ENCODE data around the gene PLPP7. TPM values are rescaled to one million over a fixed set of nuclear protein-coding genes. Genes with fewer than 3 reads are reported as not detected.

PLPP7 gene
- total RNA-seq, 1 donor from 2014 or later: 11.8 TPM

DNA sequence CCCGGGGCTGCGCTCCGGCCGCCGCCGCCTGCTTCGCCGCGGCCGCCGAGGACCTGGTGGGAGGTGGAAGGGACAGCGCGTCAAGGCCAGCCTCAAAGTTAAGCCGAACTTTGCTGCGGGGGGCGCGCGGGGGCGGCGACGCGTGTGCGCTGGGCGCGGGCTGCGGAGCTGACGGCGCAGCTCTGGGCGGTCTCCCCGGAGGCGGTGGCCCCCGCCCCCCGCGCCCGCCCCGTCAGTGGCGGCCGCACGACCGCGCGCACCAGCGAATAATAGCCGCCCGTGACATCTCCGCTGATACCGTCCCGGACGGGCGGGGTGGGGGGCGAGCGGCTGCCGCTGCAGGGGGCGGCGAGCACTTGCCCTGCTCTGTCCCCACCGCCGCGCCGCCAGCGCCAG lies 12.6 kb upstream of the PLPP7 start:
- H3K36me3 ChIP-seq: no peaks in the 10 kb centered on the region
- H3K4me3 ChIP-seq: peak overlapping the region; percentile 64 to 71
- no peaks in the 10 kb centered on the region for H3K27me3 ChIP-seq
- no peak for DNase-seq (ENCODE audit: extremely low spot score in 2 of 2)
- no peaks in the 10 kb centered on the region for H3K4me1 ChIP-seq
- H3K27ac ChIP-seq: peak overlapping the region; percentile 58
- H3K9me3 ChIP-seq: no peaks in the 10 kb centered on the region
- intact Hi-C loops (cut with DNase I): no loop called here
- TF ChIP-seq POLR2A (IDR thresholded peaks at IDR 0.05): no peak
- TF ChIP-seq, protein P1, sequence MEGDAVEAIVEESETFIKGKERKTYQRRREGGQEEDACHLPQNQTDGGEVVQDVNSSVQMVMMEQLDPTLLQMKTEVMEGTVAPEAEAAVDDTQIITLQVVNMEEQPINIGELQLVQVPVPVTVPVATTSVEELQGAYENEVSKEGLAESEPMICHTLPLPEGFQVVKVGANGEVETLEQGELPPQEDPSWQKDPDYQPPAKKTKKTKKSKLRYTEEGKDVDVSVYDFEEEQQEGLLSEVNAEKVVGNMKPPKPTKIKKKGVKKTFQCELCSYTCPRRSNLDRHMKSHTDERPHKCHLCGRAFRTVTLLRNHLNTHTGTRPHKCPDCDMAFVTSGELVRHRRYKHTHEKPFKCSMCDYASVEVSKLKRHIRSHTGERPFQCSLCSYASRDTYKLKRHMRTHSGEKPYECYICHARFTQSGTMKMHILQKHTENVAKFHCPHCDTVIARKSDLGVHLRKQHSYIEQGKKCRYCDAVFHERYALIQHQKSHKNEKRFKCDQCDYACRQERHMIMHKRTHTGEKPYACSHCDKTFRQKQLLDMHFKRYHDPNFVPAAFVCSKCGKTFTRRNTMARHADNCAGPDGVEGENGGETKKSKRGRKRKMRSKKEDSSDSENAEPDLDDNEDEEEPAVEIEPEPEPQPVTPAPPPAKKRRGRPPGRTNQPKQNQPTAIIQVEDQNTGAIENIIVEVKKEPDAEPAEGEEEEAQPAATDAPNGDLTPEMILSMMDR (IDR thresholded peaks at IDR 0.05): no peak
- no peak for TF ChIP-seq POLR2AphosphoS5 (IDR thresholded peaks at IDR 0.05; ENCODE audit: insufficient read depth in 1 of 2, low read depth in 1 of 2)

DNA sequence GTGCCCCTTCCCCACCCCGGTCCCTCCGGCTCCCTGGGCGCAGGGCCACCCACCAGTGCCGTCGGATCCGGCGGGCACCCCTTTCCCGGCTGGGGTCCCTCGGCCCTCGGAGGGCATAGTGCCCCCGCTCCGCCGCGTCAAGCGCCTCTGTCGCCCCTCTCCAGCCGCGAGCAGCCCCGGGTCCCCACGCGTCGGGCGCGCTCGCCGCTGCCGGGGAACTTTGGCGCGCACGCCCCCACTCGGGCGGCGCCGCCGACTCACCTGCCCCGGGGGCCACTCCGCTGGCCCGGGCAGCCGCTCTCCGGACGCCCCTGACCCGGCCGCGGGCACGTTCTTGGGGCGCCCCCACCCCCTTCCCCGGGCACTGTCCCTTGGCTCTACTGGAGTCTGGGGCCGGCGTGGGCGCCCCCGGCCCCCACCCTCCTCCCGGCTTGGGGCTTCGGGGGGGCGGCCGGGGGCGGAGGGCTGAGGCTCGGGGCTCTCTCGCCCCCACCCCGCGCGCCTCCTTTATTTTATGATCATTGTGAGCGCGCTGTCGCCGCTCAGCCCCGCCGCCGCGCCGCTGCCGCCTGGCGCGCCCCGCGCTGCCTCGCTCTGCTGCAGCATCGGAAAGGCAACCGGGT lies 12.1 kb upstream of the PLPP7 start:
- DNase-seq (ENCODE audit: extremely low spot score in 2 of 2): no peak
- Histone ChIP-seq H3K27me3 (no peaks in the 10 kb centered on the region), H3K27ac (peak overlapping the region; percentile 58), H3K4me1 (peaks cover 2% of the 10 kb centered on the region), H3K36me3 (no peaks in the 10 kb centered on the region), H3K4me3 (peak overlapping the region; percentile 64 to 71), H3K9me3 (no peaks in the 10 kb centered on the region)
- intact Hi-C loops (cut with DNase I): no loop called here
- TF ChIP-seq POLR2AphosphoS5 (IDR thresholded peaks at IDR 0.05; ENCODE audit: insufficient read depth in 1 of 2, low read depth in 1 of 2) (no peak), POLR2A (IDR thresholded peaks at IDR 0.05) (no peak)
- TF ChIP-seq, protein P1 (IDR thresholded peaks at IDR 0.05): no peak

DNA sequence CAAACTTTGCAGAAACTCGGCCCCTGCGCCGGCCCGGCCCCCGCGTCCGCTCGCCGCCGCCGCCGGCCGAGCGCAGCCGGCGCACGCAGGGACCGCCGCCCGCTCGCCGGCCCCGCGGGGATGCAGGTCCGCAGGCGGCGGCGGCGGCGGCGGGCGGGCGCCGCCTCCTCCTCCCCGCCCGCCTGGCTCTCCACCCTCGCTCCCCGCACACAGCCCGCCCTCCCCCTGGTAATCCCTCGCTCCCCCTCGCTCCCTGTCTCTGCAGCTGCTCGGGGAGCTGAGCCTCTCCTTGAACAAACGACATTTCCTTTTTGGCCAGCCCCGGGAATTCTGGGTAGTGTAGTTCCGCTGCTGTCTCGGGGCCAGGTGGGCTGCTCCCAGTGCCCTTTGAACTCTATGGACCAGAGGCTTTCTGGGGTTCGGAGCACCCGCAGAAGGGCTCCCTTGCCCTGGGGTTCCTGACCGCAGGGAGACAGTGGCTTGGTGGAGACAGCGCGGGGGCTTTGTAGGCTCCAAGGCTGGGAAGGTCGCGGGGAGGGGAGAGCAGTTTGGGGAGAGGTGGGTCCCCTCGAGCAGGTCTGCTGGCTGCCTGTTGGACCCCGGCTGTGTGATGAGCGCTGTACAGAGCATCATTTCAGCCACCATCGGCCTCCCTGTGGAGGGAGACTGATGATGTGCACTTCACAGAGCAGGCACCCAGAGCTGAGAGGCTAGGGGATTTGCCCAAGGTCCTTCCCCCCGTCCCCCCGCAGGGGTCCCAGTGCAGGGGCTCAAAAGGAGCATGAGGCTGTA lies 11.4 kb upstream of the PLPP7 start:
- DNase-seq (ENCODE audit: extremely low spot score in 2 of 2): no peak
- no peaks in the 10 kb centered on the region for H3K27me3 ChIP-seq
- TF ChIP-seq POLR2A (IDR thresholded peaks at IDR 0.05) (no peak), POLR2AphosphoS5 (IDR thresholded peaks at IDR 0.05; ENCODE audit: insufficient read depth in 1 of 2, low read depth in 1 of 2) (peak; percentile 23 to 60)
- peak overlapping the region; percentile 64 to 71 for H3K4me3 ChIP-seq
- H3K27ac ChIP-seq: peak overlapping the region; percentile 58
- intact Hi-C loops (cut with DNase I): no loop called here
- H3K36me3 ChIP-seq: no peaks in the 10 kb centered on the region
- no peaks in the 10 kb centered on the region for H3K9me3 ChIP-seq
- peaks cover 9% of the 10 kb centered on the region for H3K4me1 ChIP-seq

DNA sequence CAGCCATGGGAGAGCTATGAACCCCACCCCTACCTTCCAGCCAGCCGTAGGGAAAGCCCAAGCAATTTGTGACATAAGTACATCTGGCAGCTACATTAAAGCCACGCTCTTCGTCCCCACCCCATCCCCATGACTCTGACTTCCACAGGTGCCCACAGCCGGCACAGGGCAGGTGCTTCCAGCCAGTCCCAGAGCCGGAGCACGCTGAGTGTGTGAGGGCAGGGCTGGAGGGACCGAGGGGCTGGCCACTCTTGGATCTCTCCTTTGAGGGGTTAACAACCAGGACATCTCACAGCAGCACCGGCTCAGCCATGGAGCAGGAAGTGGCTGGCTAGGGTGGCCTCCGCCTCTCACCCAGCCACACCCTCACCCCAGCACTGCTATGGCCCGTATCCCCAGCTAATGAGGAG lies 10.8 kb upstream of the PLPP7 start:
- no peaks in the 10 kb centered on the region for H3K9me3 ChIP-seq
- H3K27ac ChIP-seq: no peak overlapping the region

DNA sequence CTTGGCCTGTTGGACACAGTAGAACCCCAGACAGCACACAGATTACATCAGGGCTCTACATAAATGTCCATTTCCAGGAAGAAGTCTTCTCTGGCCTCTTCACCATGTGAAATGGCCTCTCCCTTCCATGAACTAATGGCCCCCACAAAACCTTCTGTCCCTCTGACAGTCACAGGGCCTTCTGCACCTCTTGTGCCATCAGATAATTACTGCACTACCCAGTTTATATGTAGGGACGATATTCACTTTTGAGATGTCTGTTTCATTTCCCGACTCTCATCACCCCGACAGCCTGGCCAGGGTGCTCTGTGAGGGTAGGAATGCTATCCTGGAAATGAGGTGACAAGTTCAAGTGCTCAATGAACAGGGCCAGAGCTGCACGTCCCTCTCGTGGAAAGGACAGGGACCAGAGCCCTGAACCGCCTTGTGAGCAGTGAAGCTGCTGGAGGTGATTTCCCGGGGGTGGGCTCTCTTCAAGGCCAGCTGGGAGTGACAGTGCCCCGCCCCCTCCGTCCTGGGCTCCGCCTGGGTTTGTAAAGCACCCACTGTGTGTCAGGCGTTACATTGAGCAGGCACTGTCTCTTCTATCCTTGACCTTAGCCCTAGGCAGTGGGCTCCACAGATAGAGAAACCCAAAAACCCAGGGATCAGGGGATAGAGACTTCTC lies 10.2 kb upstream of the PLPP7 start:
- H3K9me3 ChIP-seq: no peaks in the 10 kb centered on the region
- H3K27me3 ChIP-seq: no peaks in the 10 kb centered on the region
- intact Hi-C loops (cut with DNase I): no loop called here
- TF ChIP-seq POLR2A (IDR thresholded peaks at IDR 0.05) (no peak), POLR2AphosphoS5 (IDR thresholded peaks at IDR 0.05; ENCODE audit: insufficient read depth in 1 of 2, low read depth in 1 of 2) (no peak)
- TF ChIP-seq, protein P1 (IDR thresholded peaks at IDR 0.05): no peak
- H3K4me3 ChIP-seq: no peak overlapping the region
- no peaks in the 10 kb centered on the region for H3K36me3 ChIP-seq
- no peak for DNase-seq (ENCODE audit: extremely low spot score in 2 of 2)
- H3K4me1 ChIP-seq: peaks cover 10% of the 10 kb centered on the region
- H3K27ac ChIP-seq: no peak overlapping the region

More for the DNA sequence above, 10.8 kb upstream of the PLPP7 start:
- intact Hi-C loops (cut with DNase I): no loop called here
- Histone ChIP-seq H3K27me3 (no peaks in the 10 kb centered on the region), H3K4me3 (no peak overlapping the region), H3K36me3 (no peaks in the 10 kb centered on the region), H3K4me1 (peaks cover 10% of the 10 kb centered on the region)
- DNase-seq (ENCODE audit: extremely low spot score in 2 of 2): no peak
- TF ChIP-seq, protein P1 (IDR thresholded peaks at IDR 0.05): no peak
- TF ChIP-seq POLR2AphosphoS5 (IDR thresholded peaks at IDR 0.05; ENCODE audit: insufficient read depth in 1 of 2, low read depth in 1 of 2) (no peak), POLR2A (IDR thresholded peaks at IDR 0.05) (no peak)
